PFSK-1 (cell line): ENCODE data around the gene BTK.

ENCODE experiments used
- FOXP2 ChIP-seq: optimal IDR thresholded peaks from 2 replicates; pipeline ENCODE3; 2011; ENCODE audit warnings: borderline replicate concordance, control low read depth, inconsistent platforms; ENCODE audit not compliant: insufficient read depth; ENCODE audit errors: extremely low read length, extremely low read depth
- POLR2AphosphoS5 ChIP-seq: IDR thresholded peaks from 2 replicates; pipeline ENCODE4 v1.6.1; 2012; ENCODE audit warnings: low read depth, mild to moderate bottlenecking, control low read depth, low read length, moderate library complexity
- REST ChIP-seq, 2 experiments: IDR thresholded peaks; 2 replicates each; pipeline versions ENCODE4 v1.6.1 to v1.8.0; 2011 to 2012; ENCODE audit warnings: low read depth in 2 of 2, low read length in 2 of 2, control low read depth in 1 of 2, inconsistent platforms in 1 of 2, mild to moderate bottlenecking in 1 of 2, moderate library complexity in 1 of 2; ENCODE audit not compliant: insufficient read depth in 1 of 2
- SIN3A ChIP-seq: IDR thresholded peaks from 2 replicates; pipeline ENCODE4 v1.6.1; 2012; ENCODE audit warnings: mild to moderate bottlenecking, low read length, moderate library complexity, borderline replicate concordance; ENCODE audit not compliant: insufficient read depth
- TAF1 ChIP-seq: IDR thresholded peaks from 2 replicates; pipeline ENCODE4 v1.6.1; 2012; ENCODE audit warnings: low read length, control low read depth, borderline replicate concordance; ENCODE audit not compliant: insufficient read depth

The BTK gene

GRCh38 chrX:101417981-101418841 is 32.2 kb upstream of the BTK start:
- peak; percentile 62; the same call in 1 of the 2 replicates for TF ChIP-seq TAF1
- peak; percentile 77 for TF ChIP-seq POLR2AphosphoS5
- no peak for TF ChIP-seq FOXP2
- no peak for TF ChIP-seq SIN3A
- TF ChIP-seq REST (IDR thresholded peaks at IDR 0.05; ENCODE audit: insufficient read depth in 1 of 2, low read depth in 2 of 2, low read length in 2 of 2), result no peak

GRCh38 chrX:101417190-101417589 is 31.2 kb upstream of the BTK start:
- TF ChIP-seq FOXP2, result no peak
- no peak for TF ChIP-seq REST (IDR thresholded peaks at IDR 0.05; ENCODE audit: insufficient read depth in 1 of 2, low read depth in 2 of 2, low read length in 2 of 2)
- TF ChIP-seq SIN3A, result no peak
- TF ChIP-seq TAF1, result no peak
- TF ChIP-seq POLR2AphosphoS5, result no peak

DNA sequence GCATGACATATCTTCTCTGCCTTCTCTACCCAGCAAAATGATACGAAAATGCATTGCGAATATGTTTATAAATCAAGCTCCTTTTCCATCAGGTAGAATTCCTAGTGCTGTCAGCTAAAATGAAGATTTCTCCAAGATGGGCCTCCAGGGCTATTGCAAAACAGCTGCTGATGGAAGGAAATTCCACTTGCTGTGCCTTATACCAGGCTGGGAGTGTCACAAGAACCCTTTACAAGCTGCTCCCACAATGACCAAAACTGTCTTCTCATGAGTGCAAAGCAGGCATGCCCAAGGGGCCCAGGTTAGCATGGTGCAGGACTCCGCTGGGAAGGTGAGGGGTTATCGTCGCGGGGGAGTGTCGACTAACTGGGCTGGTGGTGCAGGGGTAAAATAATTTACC is 30.7 kb upstream of the BTK start:
- TF ChIP-seq TAF1, result no peak
- TF ChIP-seq FOXP2, result no peak
- TF ChIP-seq REST (IDR thresholded peaks at IDR 0.05; ENCODE audit: insufficient read depth in 1 of 2, low read depth in 2 of 2, low read length in 2 of 2), result no peak
- TF ChIP-seq POLR2AphosphoS5, result no peak

DNA sequence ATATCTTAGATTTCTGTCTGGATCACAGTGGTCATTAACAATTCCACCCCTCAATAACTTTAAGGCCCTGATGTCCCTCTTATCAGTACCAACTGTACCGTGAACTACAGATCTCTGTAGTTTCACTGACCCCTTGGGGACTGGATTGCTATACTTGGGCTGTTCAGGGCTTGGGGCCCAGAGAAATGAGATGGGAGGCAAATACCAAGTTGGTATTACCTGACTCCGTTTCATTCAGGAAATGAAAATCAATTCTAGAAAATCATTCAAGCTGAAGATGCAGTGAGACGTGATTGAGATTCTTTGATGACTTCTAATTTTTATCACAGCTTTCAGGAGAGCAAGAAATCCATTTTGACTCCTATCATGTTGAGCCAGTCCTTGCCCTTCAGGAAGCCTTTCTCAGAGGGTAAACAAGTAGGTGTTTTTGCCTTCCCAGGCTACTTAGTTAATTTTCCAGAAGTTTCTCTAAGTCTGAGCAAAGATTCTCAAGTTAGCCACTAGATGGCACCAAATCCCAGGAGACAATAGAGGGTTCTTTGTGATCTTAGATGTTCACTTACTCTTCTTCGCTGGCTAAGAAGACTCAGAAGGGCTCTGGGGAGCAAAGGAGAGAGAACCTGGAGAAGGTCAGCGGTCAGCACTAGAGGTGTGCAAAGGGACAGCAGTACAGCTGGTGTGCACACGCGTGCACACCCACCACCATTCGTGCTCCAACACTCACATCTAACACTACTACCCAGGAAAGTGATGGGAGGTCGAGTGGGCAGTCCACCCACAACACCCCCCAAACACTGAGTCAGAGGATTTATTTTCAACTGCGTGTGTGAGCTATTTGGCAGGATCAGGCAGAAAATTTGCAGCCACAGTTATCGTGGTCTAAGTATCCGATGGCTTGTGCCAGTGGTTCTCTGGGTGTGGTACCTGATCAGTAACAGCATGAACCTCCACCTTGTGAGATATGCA is 29.5 kb upstream of the BTK start:
- TF ChIP-seq TAF1 (no peak), SIN3A (no peak), POLR2AphosphoS5 (no peak), REST (IDR thresholded peaks at IDR 0.05; ENCODE audit: insufficient read depth in 1 of 2, low read depth in 2 of 2, low read length in 2 of 2) (no peak), FOXP2 (no peak)
